Choroid plexus epithelial cell (primary cell): ENCODE results near the gene ERN1.

ENCODE experiments used
- DNase-seq: peaks from one replicate; pipeline ENCODE4 v3.0.0-alpha.2; 2010; ENCODE audit warnings: low read depth
- H3K4me3 ChIP-seq: 2 replicates; pipeline ENCODE4 v1.5.1; 2011; ENCODE audit warnings: low read depth, mild to moderate bottlenecking, control low read depth, low read length, moderate library complexity
- CTCF ChIP-seq: conservative IDR thresholded peaks from 2 replicates; pipeline ENCODE4 v1.5.1; 2011; ENCODE audit warnings: low read depth, mild to moderate bottlenecking, control low read depth, inconsistent platforms, low read length, moderate library complexity

ERN1 gene

GRCh38 chr17:64055183-64056142 lies 74.5 kb downstream of the ERN1 start:
- DNase-seq = no peak
- no peak for TF ChIP-seq CTCF
- no peak overlapping the region for H3K4me3 ChIP-seq

GRCh38 chr17:64054304-64054703 lies 75.6 kb downstream of the ERN1 start:
- no peak for TF ChIP-seq CTCF
- no peak for DNase-seq
- H3K4me3 ChIP-seq = no peak overlapping the region

- TF ChIP-seq CTCF = no peak
- H3K4me3 ChIP-seq = no peak overlapping the region
- no peak for DNase-seq
These were observed 76.8 kb downstream of the ERN1 start for GRCh38 chr17:64053101-64053500.

GRCh38 chr17:64051153-64051552 lies 78.8 kb downstream of the ERN1 start:
- no peak for DNase-seq
- no peak for TF ChIP-seq CTCF
- no peak overlapping the region for H3K4me3 ChIP-seq

GRCh38 chr17:64048805-64049204 lies 81.1 kb downstream of the ERN1 start:
- no peak for TF ChIP-seq CTCF
- H3K4me3 ChIP-seq = no peak overlapping the region
- DNase-seq = no peak

GRCh38 chr17:64045176-64045575 lies 84.8 kb downstream of the ERN1 start:
- no peak for DNase-seq
- no peak for TF ChIP-seq CTCF
- no peak overlapping the region for H3K4me3 ChIP-seq
